ENCODE data around the gene PCDHGC4. TPM values are rescaled to one million over a fixed set of nuclear protein-coding genes. Genes with fewer than 3 reads are reported as not detected.
A peak's percentile ranks its signal among the peaks of the same experiment; 100 is the strongest.

PCDHGC4 gene
- total RNA-seq, 2 experiments from 2014 or later = not detected

DNA sequence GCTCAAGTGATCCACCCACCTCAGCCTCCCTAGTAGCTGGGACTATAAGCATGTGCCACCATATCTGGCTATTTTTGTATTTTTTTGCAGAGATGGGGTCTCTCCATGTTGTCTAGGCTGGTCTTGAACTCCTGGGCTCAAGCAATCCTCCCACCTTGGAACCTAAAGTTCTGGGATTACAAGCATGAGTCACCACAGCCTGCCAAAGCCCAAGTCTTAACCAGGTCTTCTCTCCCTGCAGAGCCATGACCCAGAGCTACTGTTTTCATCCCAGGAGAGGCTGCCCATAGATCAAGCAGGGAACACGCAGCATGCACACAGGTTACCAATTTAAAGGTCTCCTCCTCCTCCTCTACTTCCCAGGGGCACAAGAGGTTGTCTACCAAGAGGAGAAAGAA, 33.8 kb downstream of the PCDHGC4 start:
- CTCF ChIA-PET = interaction anchor here (1.2 kb wide), 1 partner anchor 39 kb away, joined by 3 read pairs; no protein-coding TSS in a partner anchor
- Mint-ChIP-seq H3K9me3 (ENCODE audit: low read depth) (no peaks in the 10 kb centered on the region), H3K4me1 (peaks cover 32% of the 10 kb centered on the region), H3K36me3 (peaks cover 70% of the 10 kb centered on the region), H3K4me3 (no peak overlapping the region), H3K27me3 (no peaks in the 10 kb centered on the region), H3K27ac (no peak overlapping the region)
- DNase-seq (no peak), ATAC-seq (no peak)

DNA sequence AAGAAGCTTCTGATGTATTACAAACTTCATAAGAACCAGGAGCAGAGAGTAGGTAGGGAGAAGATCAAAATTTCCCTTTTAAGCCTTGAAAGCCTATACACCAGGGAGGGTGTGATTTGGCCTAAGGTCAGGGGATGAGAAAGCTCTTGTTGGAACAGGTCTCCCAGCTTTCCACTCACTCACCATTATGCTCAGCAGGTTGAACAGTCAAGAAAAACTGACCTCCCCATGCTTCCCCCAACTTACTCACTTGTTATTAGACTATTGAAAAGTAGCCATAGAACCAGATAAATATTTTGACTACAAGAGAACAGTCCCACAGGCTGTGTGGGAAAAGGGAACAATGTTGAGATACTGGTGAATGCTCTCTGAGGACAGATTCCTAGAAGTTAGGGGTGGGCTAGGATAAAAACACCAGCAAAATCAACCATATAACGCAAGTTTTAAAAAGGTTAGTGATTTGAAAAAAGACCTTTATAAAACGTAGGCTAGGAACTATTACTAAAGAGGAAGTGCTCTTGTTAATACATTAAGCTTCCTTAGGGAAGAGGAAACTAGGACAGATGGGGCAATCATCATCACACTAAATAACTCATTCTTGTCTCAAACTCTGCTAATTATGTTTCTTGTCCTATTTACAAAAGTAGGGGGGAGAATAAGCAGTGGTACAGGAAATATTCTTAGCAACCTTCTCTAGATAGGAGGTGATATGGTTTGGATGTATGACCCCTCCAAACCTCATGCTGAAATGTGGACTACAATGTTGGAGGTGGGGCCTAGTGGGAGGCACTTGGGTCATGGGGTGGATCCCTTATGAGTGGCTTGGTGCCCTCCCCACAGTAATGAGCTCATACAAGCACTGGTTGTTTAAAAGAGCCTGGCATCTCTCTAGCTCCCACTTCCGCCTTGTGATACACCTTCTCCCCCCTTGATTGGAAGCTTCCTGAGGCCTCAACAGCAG, 35.1 kb downstream of the PCDHGC4 start:
- CTCF ChIA-PET = interaction anchor here (1.3 to 1.4 kb wide), 2 partner anchors 38 to 47 kb away, joined by 3 to 4 read pairs; no protein-coding TSS in a partner anchor
- Mint-ChIP-seq H3K27me3 (no peaks in the 10 kb centered on the region), H3K4me3 (no peak overlapping the region), H3K4me1 (peaks cover 25% of the 10 kb centered on the region), H3K36me3 (peaks cover 81% of the 10 kb centered on the region), H3K9me3 (ENCODE audit: low read depth) (no peaks in the 10 kb centered on the region), H3K27ac (no peak overlapping the region)
- DNase-seq = no peak
- ATAC-seq = no peak

- DNase-seq (no peak), ATAC-seq (peak; percentile 52)
- Mint-ChIP-seq H3K27ac (peak overlapping the region; percentile 9), H3K36me3 (peaks cover 89% of the 10 kb centered on the region), H3K4me3 (no peak overlapping the region), H3K27me3 (no peaks in the 10 kb centered on the region), H3K4me1 (peaks cover 28% of the 10 kb centered on the region), H3K9me3 (ENCODE audit: low read depth) (no peaks in the 10 kb centered on the region)
- CTCF ChIA-PET = interaction anchor here (0.8 to 4.7 kb wide), 12 partner anchors 8 to 298 kb away, joined by 3 to 58 read pairs (median 4); partner anchors contain the start of genes PCDHB14, PCDHGA10, PCDHGA11 and PCDHGA12
Observed at GRCh38 chr5:141521244-141521781, 36.5 kb downstream of the PCDHGC4 start.

DNA sequence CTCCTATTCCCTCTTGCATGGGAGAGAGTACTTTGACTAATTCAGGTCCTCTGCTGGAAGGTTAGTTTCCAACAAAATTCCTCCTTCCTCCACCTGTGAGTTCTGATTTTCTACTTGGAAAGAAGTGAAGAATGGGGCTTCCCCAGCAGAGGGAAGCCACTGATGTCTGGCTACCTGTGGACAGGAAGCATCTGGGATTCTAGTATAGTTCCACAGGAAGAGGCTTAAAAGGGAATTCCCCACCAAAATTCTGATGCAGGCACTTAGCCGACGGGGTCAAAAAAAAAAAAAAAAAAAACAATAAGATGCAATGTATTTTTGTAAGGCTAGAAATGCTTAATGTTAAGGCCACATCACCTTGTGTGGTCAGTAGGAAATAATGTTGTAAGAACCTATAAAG, 37.5 kb downstream of the PCDHGC4 start:
- Mint-ChIP-seq H3K27me3 (no peaks in the 10 kb centered on the region), H3K27ac (no peak overlapping the region)
- CTCF ChIA-PET = interaction anchor here (0.8 to 4.7 kb wide), 6 partner anchors 9 to 110 kb away, joined by 3 to 58 read pairs (median 5); partner anchors contain the start of gene PCDHGA10

DNA sequence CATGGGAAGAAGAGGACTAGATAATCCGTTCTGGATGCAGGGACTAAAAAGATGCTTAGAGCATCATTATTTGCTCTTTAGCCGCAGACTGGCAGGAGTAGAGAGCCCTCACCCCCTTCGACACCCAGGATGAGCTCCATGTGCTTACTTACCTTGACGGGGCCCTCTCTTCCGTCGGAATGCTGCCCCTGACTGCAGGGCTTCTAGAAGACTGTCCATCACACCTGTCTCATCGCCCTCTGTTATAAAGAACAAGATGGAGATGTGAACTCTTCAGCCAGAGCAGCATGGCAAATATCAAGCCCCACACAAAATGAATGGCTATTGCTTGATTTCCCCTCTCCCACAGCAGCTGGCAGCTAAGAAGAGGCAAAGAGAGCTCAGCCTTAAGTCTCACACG, 39.2 kb downstream of the PCDHGC4 start:
- ATAC-seq (no peak), DNase-seq (no peak)
- H3K4me1 Mint-ChIP-seq = peaks cover 28% of the 10 kb centered on the region
- CTCF ChIA-PET = interaction anchor here (0.7 to 4.7 kb wide), 19 partner anchors 11 to 199 kb away, joined by 3 to 58 read pairs (median 6); partner anchors contain the start of genes PCDHGA10, PCDHGA11 and PCDHGA12
- peaks cover 92% of the 10 kb centered on the region for H3K36me3 Mint-ChIP-seq
- no peaks in the 10 kb centered on the region for H3K9me3 Mint-ChIP-seq (ENCODE audit: low read depth)
- no peak overlapping the region for H3K4me3 Mint-ChIP-seq
- H3K27ac Mint-ChIP-seq = no peak overlapping the region
- H3K27me3 Mint-ChIP-seq = no peaks in the 10 kb centered on the region

More for the DNA sequence above, 37.5 kb downstream of the PCDHGC4 start:
- peaks cover 88% of the 10 kb centered on the region for H3K36me3 Mint-ChIP-seq
- H3K9me3 Mint-ChIP-seq (ENCODE audit: low read depth) = no peaks in the 10 kb centered on the region
- no peak overlapping the region for H3K4me3 Mint-ChIP-seq
- no peak for DNase-seq
- peaks cover 28% of the 10 kb centered on the region for H3K4me1 Mint-ChIP-seq
- ATAC-seq = no peak

DNA sequence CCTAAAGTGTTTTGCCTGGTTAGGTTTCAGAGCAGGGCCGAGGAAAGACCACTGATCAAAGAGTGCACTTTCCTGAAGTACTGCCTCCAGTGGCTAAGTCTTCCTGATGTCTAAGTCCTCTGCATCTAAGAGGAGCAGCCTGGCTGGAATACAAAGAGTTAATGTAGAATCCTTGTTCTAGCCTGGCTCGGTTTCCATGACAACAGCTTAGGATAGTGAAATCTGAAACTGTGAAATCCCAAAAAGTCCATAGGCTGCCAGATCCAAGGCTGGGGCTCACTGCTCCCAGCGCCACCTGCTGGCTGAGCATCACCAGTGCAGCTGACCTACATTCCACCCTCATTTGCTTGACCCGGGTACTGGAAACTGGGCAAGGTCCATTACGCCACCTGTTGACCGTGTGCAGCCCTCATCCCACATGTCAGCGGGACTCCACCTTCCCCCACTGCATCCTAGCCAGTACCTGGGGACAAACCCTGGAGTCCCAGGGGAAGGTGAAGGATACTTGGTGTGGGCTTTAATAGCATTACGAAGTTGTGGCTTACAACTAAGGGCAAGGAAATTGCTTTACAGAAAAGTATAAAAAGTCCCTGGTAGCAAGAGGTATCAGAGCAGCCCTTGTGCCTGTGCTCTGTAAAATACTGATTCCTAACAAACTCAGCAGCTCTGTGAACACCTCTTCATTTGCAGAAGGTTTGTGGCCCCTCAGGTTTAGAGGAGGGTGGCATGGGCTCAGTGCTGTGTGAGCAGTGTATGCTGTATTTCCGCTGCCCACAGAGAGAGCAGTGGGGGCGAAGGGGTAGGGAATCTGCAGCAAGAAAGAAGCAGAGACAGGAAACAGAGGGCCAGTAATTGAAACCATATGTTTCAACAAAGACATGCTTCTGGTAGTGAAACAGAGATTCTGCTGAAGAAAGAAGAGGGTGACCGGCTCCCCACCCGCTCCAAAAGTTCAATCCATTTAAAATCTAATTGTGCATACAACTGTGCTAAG, 40.1 kb downstream of the PCDHGC4 start:
- Mint-ChIP-seq H3K4me3 (no peak overlapping the region), H3K27me3 (no peaks in the 10 kb centered on the region), H3K27ac (peak overlapping the region; percentile 41), H3K9me3 (ENCODE audit: low read depth) (no peaks in the 10 kb centered on the region), H3K36me3 (peaks cover 90% of the 10 kb centered on the region), H3K4me1 (peaks cover 28% of the 10 kb centered on the region)
- DNase-seq (peak; percentile 56), ATAC-seq (peak; percentile 67)
- CTCF ChIA-PET = interaction anchor here (0.6 to 4.7 kb wide), 20 partner anchors 8 to 200 kb away, joined by 3 to 58 read pairs (median 4); partner anchors contain the start of genes PCDHGA11, PCDHGA12 and PCDHGA3

DNA sequence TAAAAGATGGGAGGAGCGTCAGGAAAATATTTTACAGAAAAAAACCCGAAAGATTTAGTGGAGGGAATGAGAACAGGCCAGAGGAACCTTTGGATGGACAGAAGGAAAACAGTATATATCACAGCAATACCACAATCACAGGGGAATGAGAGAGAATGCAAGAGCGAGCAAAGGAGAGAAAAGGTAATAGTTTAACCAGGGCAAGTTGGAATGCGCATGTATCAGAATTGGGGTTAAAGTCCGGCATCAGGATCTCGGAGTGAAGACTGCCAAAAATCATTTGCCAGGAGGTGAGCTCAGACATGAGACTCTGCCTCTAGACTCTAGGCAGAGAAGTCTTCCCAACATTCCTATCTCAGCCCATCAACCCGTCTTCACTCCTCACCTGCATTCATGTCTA, 40.8 kb downstream of the PCDHGC4 start:
- Mint-ChIP-seq H3K9me3 (ENCODE audit: low read depth) (no peaks in the 10 kb centered on the region), H3K27ac (no peak overlapping the region), H3K36me3 (peaks cover 82% of the 10 kb centered on the region), H3K4me3 (no peak overlapping the region), H3K4me1 (peaks cover 28% of the 10 kb centered on the region), H3K27me3 (no peaks in the 10 kb centered on the region)
- ATAC-seq (no peak), DNase-seq (no peak)
- CTCF ChIA-PET = interaction anchor here (0.9 to 3.0 kb wide), 5 partner anchors 9 to 182 kb away, joined by 3 to 21 read pairs (median 3); partner anchors contain the start of gene PCDHGA3

- Mint-ChIP-seq H3K4me1 (peaks cover 14% of the 10 kb centered on the region), H3K36me3 (peaks cover 66% of the 10 kb centered on the region), H3K9me3 (ENCODE audit: low read depth) (no peaks in the 10 kb centered on the region), H3K4me3 (no peak overlapping the region), H3K27ac (peak overlapping the region; percentile 1), H3K27me3 (no peaks in the 10 kb centered on the region)
- ATAC-seq = no peak
- CTCF ChIA-PET = interaction anchor here (1.4 to 2.8 kb wide), 4 partner anchors 14 to 114 kb away, joined by 3 to 5 read pairs (median 5); partner anchors contain the start of gene PCDHGA10
- no peak for DNase-seq
Observed at GRCh38 chr5:141527426-141527825, 42.6 kb downstream of the PCDHGC4 start.

- no peaks in the 10 kb centered on the region for H3K27me3 Mint-ChIP-seq
- no peak overlapping the region for H3K27ac Mint-ChIP-seq
- DNase-seq (no peak), ATAC-seq (no peak)
- H3K36me3 Mint-ChIP-seq = peaks cover 56% of the 10 kb centered on the region
- H3K4me3 Mint-ChIP-seq = no peak overlapping the region
- CTCF ChIA-PET = interaction anchor here (0.9 to 2.8 kb wide), 5 partner anchors 15 to 115 kb away, joined by 3 to 5 read pairs (median 5); partner anchors contain the start of gene PCDHGA10
- H3K4me1 Mint-ChIP-seq = peaks cover 4% of the 10 kb centered on the region
- no peaks in the 10 kb centered on the region for H3K9me3 Mint-ChIP-seq (ENCODE audit: low read depth)
Observed at GRCh38 chr5:141528291-141528984, 43.6 kb downstream of the PCDHGC4 start.

GRCh38 chr5:141529002-141529401, 44.2 kb downstream of the PCDHGC4 start:
- CTCF ChIA-PET = interaction anchor here (0.9 to 1.8 kb wide), 3 partner anchors 16 to 35 kb away, joined by 3 to 5 read pairs (median 5); no protein-coding TSS in a partner anchor

GRCh38 chr5:141529873-141530272, 45.0 kb downstream of the PCDHGC4 start:
- Mint-ChIP-seq H3K4me3 (no peak overlapping the region), H3K4me1 (peaks cover 3% of the 10 kb centered on the region), H3K27ac (no peak overlapping the region), H3K9me3 (ENCODE audit: low read depth) (no peaks in the 10 kb centered on the region), H3K36me3 (peaks cover 53% of the 10 kb centered on the region), H3K27me3 (no peaks in the 10 kb centered on the region)
- CTCF ChIA-PET = interaction anchor here (1.3 kb wide), 1 partner anchor 37 kb away, joined by 3 read pairs; no protein-coding TSS in a partner anchor
- ATAC-seq (no peak), DNase-seq (no peak)

More at GRCh38 chr5:141529002-141529401, 44.2 kb downstream of the PCDHGC4 start:
- ATAC-seq (no peak), DNase-seq (no peak)
- Mint-ChIP-seq H3K36me3 (peaks cover 53% of the 10 kb centered on the region), H3K27ac (no peak overlapping the region), H3K27me3 (no peaks in the 10 kb centered on the region), H3K9me3 (ENCODE audit: low read depth) (no peaks in the 10 kb centered on the region), H3K4me3 (no peak overlapping the region), H3K4me1 (peaks cover 3% of the 10 kb centered on the region)

- no peak for ATAC-seq
- Mint-ChIP-seq H3K27me3 (no peaks in the 10 kb centered on the region), H3K4me1 (no peaks in the 10 kb centered on the region), H3K27ac (no peak overlapping the region), H3K36me3 (peaks cover 47% of the 10 kb centered on the region), H3K9me3 (ENCODE audit: low read depth) (no peaks in the 10 kb centered on the region), H3K4me3 (no peak overlapping the region)
- CTCF ChIA-PET = interaction anchor here (1.1 to 1.7 kb wide), 4 partner anchors 8 to 115 kb away, joined by 3 to 6 read pairs (median 4); partner anchors contain the start of gene PCDHGB7
- DNase-seq = no peak
Observed at GRCh38 chr5:141532726-141533125, 47.9 kb downstream of the PCDHGC4 start.

Measured in activated CD8-positive, alpha-beta memory T cell treated with anti-CD3 and anti-CD28 coated beads, Interleukin-2, amount 10 ng/mL, durations not matched to agents 7 days and 5 days (primary cell).